A549 (cell line): ENCODE results near the gene PDCD4. TPM values are rescaled to one million over a fixed set of nuclear protein-coding genes. Genes with fewer than 3 reads are reported as not detected.

Source experiments
- ATAC-seq, 2 experiments: fragments of 200-7000 bp in 1 of 2; fragments of >200 bp in 1 of 2; cut with Nextera tagmentation in 1 of 2; cut with Tn5 transposase in 1 of 2; 3 replicates each; pipeline versions ENCODE4 v1.8.0 to v1.9.1; 2018 to 2020; ENCODE audit warnings: mild to moderate bottlenecking in 1 of 2, moderate library complexity in 1 of 2
- CTCF ChIA-PET: fragments of 300-600 bp; sonication (Branson Sonifier 250); formaldehyde crosslinking; extraction: SDS; loops from one replicate; lab custom pipeline; 2021; ENCODE audit warnings: antibody characterized with exemption, inconsistent platforms; lab: Yijun Ruan, JAX
- POLR2A ChIA-PET: fragments of 350-600 bp; formaldehyde crosslinking; extraction: SDS; loops from one replicate; lab custom pipeline; 2021; ENCODE audit warnings: antibody characterized with exemption, inconsistent platforms; lab: Yijun Ruan, JAX
- DNase-seq, 2 experiments: peaks; one replicate each; pipeline versions ENCODE4 v3.0.0 to v3.0.0-alpha.2; 2011 to 2016; ENCODE audit warnings: low read depth in 1 of 2, low spot score in 1 of 2
- FAIRE-seq: peaks from 2 replicates; lab custom pipeline; 2011; peaks lifted over from hg19 to GRCh38; lab: Jason Lieb, UNC
- H3K27ac ChIP-seq, 2 experiments: fragments of >200 bp; sonication (Bioruptor Twin); formaldehyde crosslinking; 3 replicates each; pipeline ENCODE4 v1.5.1; 2016 to 2017
- H3K4me1 ChIP-seq: fragments of >200 bp; sonication (Bioruptor Twin); formaldehyde crosslinking; 3 replicates; pipeline ENCODE4 v1.6.1; 2016
- H3K4me2 ChIP-seq: fragments of >200 bp; sonication (Bioruptor Twin); formaldehyde crosslinking; 3 replicates; pipeline ENCODE4 v1.6.1; 2016
- H3K4me3 ChIP-seq: fragments of >200 bp; sonication (Bioruptor Twin); formaldehyde crosslinking; 3 replicates; pipeline ENCODE4 v1.5.1; 2016
- H3K9me3 ChIP-seq: fragments of >200 bp; sonication (Bioruptor Twin); formaldehyde crosslinking; 3 replicates; pipeline ENCODE4 v1.6.1; 2016
- BHLHE40 ChIP-seq: IDR thresholded peaks from 2 replicates; pipeline ENCODE4 v1.6.1; 2012; ENCODE audit warnings: low read depth, low read length, inconsistent platforms
- CEBPB ChIP-seq, 2 experiments: fragments of >200 bp in 1 of 2; sonication (Bioruptor Twin) in 1 of 2; formaldehyde crosslinking in 1 of 2; IDR thresholded peaks; 2 replicates each; pipeline ENCODE4 v1.6.1; 2012 to 2016
- CHD2 ChIP-seq: fragments of 150-350 bp; IDR thresholded peaks from 2 replicates; pipeline ENCODE4 v1.6.1; 2014; ENCODE audit warnings: low read length; ENCODE audit not compliant: partially characterized antibody
- CHD4 ChIP-seq: fragments of 200-600 bp; sonication (generic); IDR thresholded peaks from 2 replicates; pipeline ENCODE4 v1.6.1; 2016; ENCODE audit warnings: antibody characterized with exemption, mild to moderate bottlenecking, borderline replicate concordance
- EHF ChIP-seq: fragments of 250-450 bp; sonication (Bioruptor Pico); IDR thresholded peaks from 2 replicates; pipeline ENCODE4 v1.5.0; 2020; ENCODE audit warnings: mild to moderate bottlenecking
- FOSL2 ChIP-seq, 2 experiments: fragments of 450-650 bp in 1 of 2; fragments of >200 bp in 1 of 2; sonication (Bioruptor Twin) in 1 of 2; formaldehyde crosslinking; IDR thresholded peaks; 2 replicates each; pipeline versions ENCODE4 v1.5.0 to v1.6.1; 2016 to 2020; ENCODE audit warnings: mild to moderate bottlenecking in 1 of 2, moderate library complexity in 1 of 2
- FOXS1 ChIP-seq: fragments of 250-450 bp; sonication (Bioruptor Pico); IDR thresholded peaks from 2 replicates; pipeline ENCODE4 v1.5.0; 2020; ENCODE audit warnings: mild to moderate bottlenecking, moderate library complexity
- HOXB13 ChIP-seq: fragments of 250-450 bp; sonication (Bioruptor Pico); IDR thresholded peaks from 2 replicates; pipeline ENCODE4 v1.5.0; 2020; ENCODE audit warnings: low read depth, mild to moderate bottlenecking, moderate library complexity
- HOXB5 ChIP-seq: fragments of 250-450 bp; sonication (Bioruptor Pico); IDR thresholded peaks from 2 replicates; pipeline ENCODE4 v1.5.0; 2020; ENCODE audit warnings: mild to moderate bottlenecking, moderate library complexity
- KDM5A ChIP-seq: fragments of 200-600 bp; sonication (generic); IDR thresholded peaks from 2 replicates; pipeline ENCODE4 v1.6.1; 2016; ENCODE audit warnings: antibody characterized with exemption, mild to moderate bottlenecking
- MAFK ChIP-seq: fragments of 450-650 bp; IDR thresholded peaks from 2 replicates; pipeline ENCODE4 v1.6.1; 2014; ENCODE audit not compliant: partially characterized antibody
- NFE2L2 ChIP-seq: fragments of 150-350 bp; conservative IDR thresholded peaks from 2 replicates; pipeline ENCODE4 v1.6.1; 2014; ENCODE audit warnings: low read length
- NPAS2 ChIP-seq: fragments of 250-450 bp; sonication (Bioruptor Pico); IDR thresholded peaks from 2 replicates; pipeline ENCODE4 v1.8.0; 2022; ENCODE audit warnings: mild to moderate bottlenecking, moderate library complexity, borderline replicate concordance
- NR3C1 ChIP-seq: fragments of >200 bp; sonication (Bioruptor Twin); formaldehyde crosslinking; IDR thresholded peaks from 3 replicates; pipeline ENCODE4 v1.6.1; 2017
- PHF8 ChIP-seq: fragments of 200-600 bp; sonication (generic); IDR thresholded peaks from 2 replicates; pipeline ENCODE4 v1.6.1; 2016; ENCODE audit warnings: low read depth, mild to moderate bottlenecking, antibody characterized with exemption, moderate library complexity, borderline replicate concordance
- POLR2AphosphoS2 ChIP-seq: conservative IDR thresholded peaks from 2 replicates; pipeline ENCODE4 v1.6.1; 2012; ENCODE audit warnings: low read length, improper control_type of control experiment, inconsistent platforms
- RARB ChIP-seq: fragments of 250-450 bp; sonication (Bioruptor Pico); IDR thresholded peaks from 2 replicates; pipeline ENCODE4 v1.8.0; 2021; ENCODE audit warnings: mild to moderate bottlenecking, moderate library complexity
- SMC3 ChIP-seq: fragments of >200 bp; sonication (Bioruptor Twin); formaldehyde crosslinking; IDR thresholded peaks from 3 replicates; pipeline ENCODE4 v1.6.1; 2018; ENCODE audit warnings: inconsistent platforms
- SREBF2 ChIP-seq: fragments of 450-650 bp; IDR thresholded peaks from 2 replicates; pipeline ENCODE4 v1.6.1; 2014; ENCODE audit warnings: mild to moderate bottlenecking, moderate library complexity
- TP53 ChIP-seq: fragments of 250-450 bp; sonication (Bioruptor Pico); IDR thresholded peaks from 2 replicates; pipeline ENCODE4 v1.5.0; 2021; ENCODE audit warnings: mild to moderate bottlenecking, moderate library complexity
- ZNF302 ChIP-seq: fragments of 250-450 bp; sonication (Bioruptor Pico); IDR thresholded peaks from 2 replicates; pipeline ENCODE4 v1.9.0; 2021; ENCODE audit warnings: inconsistent platforms, mild to moderate bottlenecking, moderate library complexity
- ZSCAN20 ChIP-seq: fragments of 250-450 bp; sonication (Bioruptor Pico); IDR thresholded peaks from 2 replicates; pipeline ENCODE4 v1.8.0; 2022; ENCODE audit warnings: mild to moderate bottlenecking, moderate library complexity
- WGBS: methylation state at CpG from one replicate; pipeline ENCODE4 v1.1.6; 2017; ENCODE audit errors: missing lambda C conversion rate; 5-methylcytosine and 5-hydroxymethylcytosine counted together
- polyA plus RNA-seq, 4 experiments: library from polyadenylated mRNA; depleted of rRNA in 3 of 4; stranded (reverse); fragments of >200 nt; fragmentation: RNase III in 1 of 4; extraction: RNeasy Plus Mini Kit Qiagen cat#74134 plus additional on column Dnase treatment in 1 of 4; gene quantifications; 2 replicates in 3 of 4; 3 replicates in 1 of 4; pipeline ENCODE4 v1.2.3, GENCODE V29; 2011 to 2017
- TF ChIP-seq, protein P1 (sequence below): fragments of >200 bp; sonication (Bioruptor Twin); formaldehyde crosslinking; IDR thresholded peaks from 2 replicates; pipeline ENCODE4 v1.6.1; 2016
- TF ChIP-seq, protein P2 (sequence below): fragments of 200-600 bp; sonication (generic); IDR thresholded peaks from 2 replicates; pipeline ENCODE4 v1.6.1; 2016; ENCODE audit warnings: antibody characterized with exemption, mild to moderate bottlenecking, moderate library complexity
- TF ChIP-seq, protein P3 (sequence below): fragments of >200 bp; sonication (Bioruptor Twin); formaldehyde crosslinking; IDR thresholded peaks from 3 replicates; pipeline ENCODE4 v1.5.1; 2016
- TF ChIP-seq, protein P4 (sequence below): fragments of 450-650 bp; IDR thresholded peaks from 2 replicates; pipeline ENCODE4 v1.6.1; 2014; ENCODE audit warnings: antibody characterized with exemption

Gene PDCD4
- polyA plus RNA-seq, 2 of the 4 experiments (the other 2 are of a cell fraction) = 42.7 to 71.4 TPM

DNA sequence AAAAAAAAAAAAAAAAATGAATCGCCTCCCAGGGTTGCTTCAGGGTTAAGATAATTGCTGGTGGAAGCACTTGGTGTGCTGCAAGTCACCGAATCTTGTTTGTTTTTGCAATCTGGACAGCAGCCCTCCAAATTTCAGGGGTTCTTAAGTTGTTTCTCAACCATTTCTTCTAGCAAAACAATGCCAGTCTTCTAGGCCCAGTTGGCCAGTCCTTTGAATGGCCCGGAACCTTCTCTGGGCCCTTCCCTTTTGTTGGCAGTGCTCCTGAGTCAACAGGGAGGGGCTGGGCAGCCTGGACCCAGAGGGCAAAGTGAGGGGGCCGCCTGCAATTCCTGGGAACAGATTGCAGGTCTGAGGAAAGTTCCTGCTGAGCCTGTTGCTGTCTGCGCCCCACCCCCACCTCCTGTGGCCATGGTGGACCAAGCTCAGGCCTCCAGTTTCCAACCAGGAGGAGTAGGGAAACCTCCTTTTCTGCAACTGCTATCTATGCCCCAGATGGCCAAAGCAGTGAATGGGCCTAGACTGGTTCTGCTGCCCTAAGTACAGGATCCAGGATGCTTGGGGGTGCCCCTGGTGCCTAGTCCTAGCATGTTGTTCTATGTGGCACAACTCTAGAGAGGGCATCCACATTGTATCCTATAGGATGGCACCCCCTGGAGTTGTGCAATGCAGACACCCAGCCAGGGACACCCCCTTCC is 31.4 kb upstream of the PDCD4 start:
- POLR2A ChIA-PET = no interaction called here
- peak overlapping the region; percentile 43 to 48; a peak in 3 of 6 replicates for H3K27ac ChIP-seq
- TF ChIP-seq, protein P1, sequence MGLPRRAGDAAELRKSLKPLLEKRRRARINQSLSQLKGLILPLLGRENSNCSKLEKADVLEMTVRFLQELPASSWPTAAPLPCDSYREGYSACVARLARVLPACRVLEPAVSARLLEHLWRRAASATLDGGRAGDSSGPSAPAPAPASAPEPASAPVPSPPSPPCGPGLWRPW = no peak
- TF ChIP-seq FOSL2 (IDR thresholded peaks at IDR 0.05) = no peak
- no peak for TF ChIP-seq FOSL2 (CRISPR knock-in tag; IDR thresholded peaks at IDR 0.05)
- no peak for TF ChIP-seq NFE2L2
- TF ChIP-seq POLR2AphosphoS2 = no peak
- no peak for TF ChIP-seq ZNF302 (CRISPR knock-in tag)
- no peak for TF ChIP-seq ZSCAN20 (CRISPR knock-in tag)
- no peak for TF ChIP-seq CEBPB (IDR thresholded peaks at IDR 0.05)
- TF ChIP-seq PHF8 = no peak
- no peak for TF ChIP-seq SREBF2
- no peak for TF ChIP-seq EHF (CRISPR knock-in tag)
- no peak for TF ChIP-seq MAFK
- no peak for TF ChIP-seq CHD2
- no peak for TF ChIP-seq NPAS2
- no peak for TF ChIP-seq SMC3
- TF ChIP-seq TP53 = no peak
- 50% methylated on average over 4 of the region's 5 CpGs for WGBS
- FAIRE-seq = no peak
- peak overlapping the region; percentile 21; the same call in 1 of the 3 replicates for H3K4me2 ChIP-seq
- DNase-seq = peak in 1 of 2 experiments; percentile 41
- H3K9me3 ChIP-seq = no peaks in the 10 kb centered on the region
- ATAC-seq = peak in 1 of 2 experiments; percentile 10; a peak in 2 of 6 replicates
- peaks cover 12% of the 10 kb centered on the region; the same call in 2 of the 3 replicates for H3K4me1 ChIP-seq
- no peak overlapping the region for H3K4me3 ChIP-seq
- CTCF ChIA-PET = no interaction called here

DNA sequence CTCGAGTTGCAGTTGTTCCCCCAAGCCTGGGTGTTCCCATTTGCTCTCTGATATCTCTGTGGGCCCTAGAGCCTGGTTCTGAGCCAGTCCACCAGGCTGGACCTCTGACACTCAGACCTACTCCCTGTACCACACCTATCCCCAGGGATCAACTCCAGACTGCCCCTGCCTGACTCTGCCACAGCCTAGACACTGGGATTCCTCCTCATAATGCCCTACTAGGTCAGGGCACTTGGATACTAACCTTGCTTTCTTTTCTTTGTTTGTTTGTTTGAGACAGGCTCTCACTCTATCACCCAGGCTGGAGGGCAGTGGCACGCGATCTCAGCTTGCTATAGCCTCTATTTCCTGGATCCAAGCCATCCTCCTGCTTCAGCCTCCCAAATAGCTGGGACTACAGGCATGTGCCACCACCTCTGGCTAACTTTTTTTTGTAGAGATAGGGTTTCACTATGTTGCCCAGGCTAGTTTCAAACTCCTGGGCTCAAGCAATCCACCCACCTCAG is 30.8 kb upstream of the PDCD4 start:
- Histone ChIP-seq H3K4me3 (no peak overlapping the region), H3K4me2 (no peak overlapping the region; the same call in 2 of the 3 replicates), H3K27ac (peak overlapping the region; percentile 43 to 48; a peak in 3 of 6 replicates), H3K4me1 (peaks cover 18% of the 10 kb centered on the region), H3K9me3 (no peaks in the 10 kb centered on the region)
- TF ChIP-seq, protein P2, sequence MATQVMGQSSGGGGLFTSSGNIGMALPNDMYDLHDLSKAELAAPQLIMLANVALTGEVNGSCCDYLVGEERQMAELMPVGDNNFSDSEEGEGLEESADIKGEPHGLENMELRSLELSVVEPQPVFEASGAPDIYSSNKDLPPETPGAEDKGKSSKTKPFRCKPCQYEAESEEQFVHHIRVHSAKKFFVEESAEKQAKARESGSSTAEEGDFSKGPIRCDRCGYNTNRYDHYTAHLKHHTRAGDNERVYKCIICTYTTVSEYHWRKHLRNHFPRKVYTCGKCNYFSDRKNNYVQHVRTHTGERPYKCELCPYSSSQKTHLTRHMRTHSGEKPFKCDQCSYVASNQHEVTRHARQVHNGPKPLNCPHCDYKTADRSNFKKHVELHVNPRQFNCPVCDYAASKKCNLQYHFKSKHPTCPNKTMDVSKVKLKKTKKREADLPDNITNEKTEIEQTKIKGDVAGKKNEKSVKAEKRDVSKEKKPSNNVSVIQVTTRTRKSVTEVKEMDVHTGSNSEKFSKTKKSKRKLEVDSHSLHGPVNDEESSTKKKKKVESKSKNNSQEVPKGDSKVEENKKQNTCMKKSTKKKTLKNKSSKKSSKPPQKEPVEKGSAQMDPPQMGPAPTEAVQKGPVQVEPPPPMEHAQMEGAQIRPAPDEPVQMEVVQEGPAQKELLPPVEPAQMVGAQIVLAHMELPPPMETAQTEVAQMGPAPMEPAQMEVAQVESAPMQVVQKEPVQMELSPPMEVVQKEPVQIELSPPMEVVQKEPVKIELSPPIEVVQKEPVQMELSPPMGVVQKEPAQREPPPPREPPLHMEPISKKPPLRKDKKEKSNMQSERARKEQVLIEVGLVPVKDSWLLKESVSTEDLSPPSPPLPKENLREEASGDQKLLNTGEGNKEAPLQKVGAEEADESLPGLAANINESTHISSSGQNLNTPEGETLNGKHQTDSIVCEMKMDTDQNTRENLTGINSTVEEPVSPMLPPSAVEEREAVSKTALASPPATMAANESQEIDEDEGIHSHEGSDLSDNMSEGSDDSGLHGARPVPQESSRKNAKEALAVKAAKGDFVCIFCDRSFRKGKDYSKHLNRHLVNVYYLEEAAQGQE = no peak
- no peak for TF ChIP-seq RARB (CRISPR knock-in tag)
- no peak for TF ChIP-seq HOXB13 (CRISPR knock-in tag)
- TF ChIP-seq NFE2L2 = no peak
- TF ChIP-seq FOXS1 (CRISPR knock-in tag) = no peak
- TF ChIP-seq CHD4 = no peak
- TF ChIP-seq, protein P3, sequence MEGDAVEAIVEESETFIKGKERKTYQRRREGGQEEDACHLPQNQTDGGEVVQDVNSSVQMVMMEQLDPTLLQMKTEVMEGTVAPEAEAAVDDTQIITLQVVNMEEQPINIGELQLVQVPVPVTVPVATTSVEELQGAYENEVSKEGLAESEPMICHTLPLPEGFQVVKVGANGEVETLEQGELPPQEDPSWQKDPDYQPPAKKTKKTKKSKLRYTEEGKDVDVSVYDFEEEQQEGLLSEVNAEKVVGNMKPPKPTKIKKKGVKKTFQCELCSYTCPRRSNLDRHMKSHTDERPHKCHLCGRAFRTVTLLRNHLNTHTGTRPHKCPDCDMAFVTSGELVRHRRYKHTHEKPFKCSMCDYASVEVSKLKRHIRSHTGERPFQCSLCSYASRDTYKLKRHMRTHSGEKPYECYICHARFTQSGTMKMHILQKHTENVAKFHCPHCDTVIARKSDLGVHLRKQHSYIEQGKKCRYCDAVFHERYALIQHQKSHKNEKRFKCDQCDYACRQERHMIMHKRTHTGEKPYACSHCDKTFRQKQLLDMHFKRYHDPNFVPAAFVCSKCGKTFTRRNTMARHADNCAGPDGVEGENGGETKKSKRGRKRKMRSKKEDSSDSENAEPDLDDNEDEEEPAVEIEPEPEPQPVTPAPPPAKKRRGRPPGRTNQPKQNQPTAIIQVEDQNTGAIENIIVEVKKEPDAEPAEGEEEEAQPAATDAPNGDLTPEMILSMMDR = no peak
- TF ChIP-seq BHLHE40 = no peak
- TF ChIP-seq, protein P4, sequence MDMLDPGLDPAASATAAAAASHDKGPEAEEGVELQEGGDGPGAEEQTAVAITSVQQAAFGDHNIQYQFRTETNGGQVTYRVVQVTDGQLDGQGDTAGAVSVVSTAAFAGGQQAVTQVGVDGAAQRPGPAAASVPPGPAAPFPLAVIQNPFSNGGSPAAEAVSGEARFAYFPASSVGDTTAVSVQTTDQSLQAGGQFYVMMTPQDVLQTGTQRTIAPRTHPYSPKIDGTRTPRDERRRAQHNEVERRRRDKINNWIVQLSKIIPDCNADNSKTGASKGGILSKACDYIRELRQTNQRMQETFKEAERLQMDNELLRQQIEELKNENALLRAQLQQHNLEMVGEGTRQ = no peak
- TF ChIP-seq NR3C1 = no peak
- no peak for TF ChIP-seq HOXB5 (CRISPR knock-in tag)
- TF ChIP-seq EHF (CRISPR knock-in tag) = no peak
- TF ChIP-seq SREBF2 = no peak
- TF ChIP-seq ZNF302 (CRISPR knock-in tag) = no peak
- TF ChIP-seq KDM5A = no peak
- no peak for TF ChIP-seq NPAS2
- DNase-seq (no peak), ATAC-seq (no peak), FAIRE-seq (no peak)
- CTCF ChIA-PET = no interaction called here
- WGBS = 64% methylated on average over 3 of the region's 3 CpGs
- POLR2A ChIA-PET = no interaction called here
